GM19099 (cell line): ENCODE data around the gene ZNF423.

ENCODE experiments used
- POLR2A ChIP-seq: IDR thresholded peaks from 3 replicates; pipeline ENCODE4 v1.6.1; 2011; ENCODE audit warnings: low read depth; ENCODE audit not compliant: insufficient read length; ENCODE audit errors: extremely low read depth

Gene ZNF423

DNA sequence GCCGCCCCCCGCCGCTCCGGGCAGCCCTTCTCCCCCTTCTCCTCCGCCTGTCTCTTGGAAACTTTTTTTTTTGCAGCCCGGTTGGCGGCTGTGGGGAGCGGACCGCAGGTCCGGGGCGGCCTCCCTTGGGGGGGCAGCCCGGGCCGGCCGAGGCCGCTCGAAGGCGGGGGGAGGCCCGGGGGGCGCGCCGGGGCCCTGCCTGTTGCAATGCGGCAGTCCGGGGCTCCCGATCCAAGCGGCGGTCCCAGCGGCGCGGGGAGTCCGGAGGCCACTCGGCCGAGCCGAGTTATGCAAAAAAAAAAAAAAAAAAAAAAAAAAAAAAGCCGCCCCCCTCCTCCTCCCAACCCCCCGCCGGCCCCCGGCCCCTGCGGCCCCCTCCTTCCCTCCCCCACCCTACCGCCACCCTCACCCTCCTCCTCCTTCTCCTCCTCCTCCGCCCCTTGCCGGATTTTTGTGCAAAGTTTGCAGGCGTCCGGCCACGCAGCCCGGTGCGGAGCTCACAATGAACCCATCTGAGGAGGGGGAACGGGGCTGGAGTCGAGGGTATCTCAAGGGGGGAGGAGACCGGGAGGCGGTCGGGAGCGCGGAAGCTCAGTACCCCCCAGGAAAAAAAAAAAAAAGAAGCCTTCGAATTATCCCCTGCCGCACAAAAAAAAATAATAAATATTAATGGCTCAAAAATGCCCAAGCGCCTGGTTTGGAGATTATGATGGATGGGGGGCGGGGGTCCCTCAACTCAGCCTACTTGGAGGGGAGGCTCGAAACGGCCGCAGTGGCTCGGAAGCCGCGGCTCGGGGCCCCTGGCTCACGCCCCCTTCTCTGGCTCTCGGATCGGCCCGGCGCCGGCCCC, at the start of gene ZNF423:
ZNF423 (minus strand) TSS at position 291 of the 850 bp plus-strand sequence. CDS start 338 bp downstream, outside the sequence.
- no peak for TF ChIP-seq POLR2A

DNA sequence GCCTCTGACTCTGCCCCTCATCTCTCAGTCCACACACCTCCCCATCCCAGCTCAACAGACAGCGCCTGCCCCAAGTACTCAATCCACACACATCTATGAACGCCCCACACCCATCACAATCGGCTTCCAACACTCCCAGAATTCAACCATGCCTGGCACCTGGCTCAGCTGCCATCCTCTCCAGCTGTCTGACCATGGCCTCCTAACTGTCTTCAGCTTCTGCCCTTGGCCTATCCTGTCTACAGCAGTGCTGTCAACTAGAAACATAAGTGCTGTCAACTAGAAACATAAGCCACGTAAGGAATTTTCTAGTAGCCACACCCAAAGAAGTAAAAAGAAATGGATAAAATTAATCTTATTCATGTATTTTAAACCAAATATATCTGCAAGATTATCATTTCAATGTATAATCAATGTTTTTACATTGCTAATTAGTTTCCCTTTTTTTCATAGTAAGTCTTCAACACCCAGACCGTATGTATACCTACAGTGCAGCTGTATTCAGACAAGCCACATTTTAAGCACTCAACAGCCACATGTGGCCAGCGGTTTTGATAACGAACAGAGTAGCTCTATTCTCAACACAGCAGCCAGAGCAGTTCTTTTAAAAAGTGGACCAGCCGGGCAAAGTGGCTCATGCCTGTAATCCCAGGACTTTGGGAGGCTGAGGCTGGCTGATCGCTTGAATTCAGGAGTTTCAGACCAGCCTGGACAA, 48.6 kb upstream of the ZNF423 start:
- no peak for TF ChIP-seq POLR2A

DNA sequence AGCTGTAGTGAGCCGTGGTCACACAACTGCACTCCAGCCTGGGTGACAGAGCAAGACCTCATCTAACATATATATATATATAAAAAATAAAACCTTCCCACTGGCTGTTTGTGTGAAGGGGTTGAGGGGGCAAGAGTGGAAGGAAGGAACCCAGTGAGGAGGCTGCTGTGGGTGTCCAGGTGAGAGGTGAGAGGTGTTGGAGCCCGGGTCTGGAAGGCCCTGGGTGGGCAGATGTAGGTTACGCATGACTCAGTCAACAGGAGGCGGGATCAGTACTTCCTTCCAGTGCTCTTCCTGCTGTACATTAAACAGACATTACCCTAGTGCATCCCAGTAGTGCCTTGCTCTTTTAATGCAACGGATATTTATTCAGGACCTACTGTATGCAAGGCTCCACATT, 47.0 kb upstream of the ZNF423 start:
- TF ChIP-seq POLR2A: no peak

DNA sequence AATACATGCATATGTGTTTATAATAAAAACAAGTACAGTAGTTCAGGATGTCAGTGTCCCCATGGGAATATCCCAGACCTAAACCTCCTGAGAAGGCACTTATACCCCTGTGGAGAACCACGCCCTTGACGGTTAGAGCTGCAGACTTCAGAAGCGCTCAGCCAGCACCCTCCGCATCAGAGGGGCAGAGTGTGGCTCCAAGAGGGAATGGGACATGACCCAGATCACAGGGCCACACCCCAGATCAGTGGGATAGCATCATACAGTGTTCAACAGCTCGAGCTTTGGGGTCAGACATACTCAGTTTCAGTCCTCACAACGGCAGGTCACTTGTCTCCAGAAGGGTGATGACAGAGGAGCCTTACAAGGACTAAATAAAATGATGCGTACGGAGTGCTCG, 45.8 kb upstream of the ZNF423 start:
- no peak for TF ChIP-seq POLR2A

DNA sequence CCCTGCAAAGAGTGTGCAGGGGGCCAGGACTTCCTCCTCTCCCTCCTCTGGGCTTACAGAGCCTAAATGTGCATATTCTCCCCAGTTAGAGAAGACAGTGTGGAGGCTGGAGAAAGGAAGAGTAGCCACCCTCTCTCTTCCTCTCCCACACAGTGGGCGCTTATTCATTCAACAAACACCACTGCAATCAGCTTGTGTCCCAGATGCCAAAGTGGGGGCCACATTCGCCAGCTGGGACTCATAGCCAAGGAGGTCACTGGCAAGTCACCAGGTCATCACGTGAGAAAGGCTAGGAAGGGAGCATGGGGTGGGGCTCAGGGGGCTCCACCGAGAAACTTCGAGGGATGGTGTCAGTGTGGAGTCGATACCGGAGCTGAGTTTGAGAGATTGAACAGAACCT, 45.0 kb upstream of the ZNF423 start:
- no peak for TF ChIP-seq POLR2A

DNA sequence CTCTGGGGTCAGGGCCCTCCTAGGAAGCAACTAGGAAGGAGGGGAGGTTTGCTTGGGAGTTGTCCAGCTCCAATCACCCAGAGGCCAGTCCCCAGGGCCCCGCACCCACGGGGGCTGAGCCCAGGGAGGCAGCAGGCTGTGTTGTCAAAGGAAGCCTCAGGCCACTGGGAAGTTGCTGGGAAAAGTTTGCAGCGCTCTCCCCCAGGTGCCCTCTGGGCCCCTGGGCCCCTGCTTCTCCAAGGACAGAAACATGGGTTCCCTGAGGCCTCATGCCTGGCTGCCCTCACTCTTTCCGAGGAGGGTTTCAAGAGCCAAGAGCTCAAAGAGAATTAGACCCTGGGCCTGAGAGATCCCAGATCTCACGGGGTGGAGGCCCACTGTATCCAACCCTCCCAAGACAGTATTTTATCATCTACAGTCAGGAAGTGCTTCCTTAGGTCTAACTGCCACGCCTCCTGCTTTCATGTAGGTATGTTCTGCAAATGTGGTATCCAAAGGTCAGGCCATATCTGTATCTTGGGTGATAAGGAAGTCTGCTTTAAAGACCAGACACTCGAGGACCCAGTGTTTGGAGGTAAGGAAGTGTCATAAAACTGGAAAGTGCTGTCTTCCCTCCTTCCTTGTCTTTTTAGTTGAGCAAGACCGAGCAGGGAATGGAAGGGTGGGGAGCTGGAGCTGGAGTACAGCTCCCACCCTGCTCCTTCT, 44.2 kb upstream of the ZNF423 start:
- TF ChIP-seq POLR2A: no peak

DNA sequence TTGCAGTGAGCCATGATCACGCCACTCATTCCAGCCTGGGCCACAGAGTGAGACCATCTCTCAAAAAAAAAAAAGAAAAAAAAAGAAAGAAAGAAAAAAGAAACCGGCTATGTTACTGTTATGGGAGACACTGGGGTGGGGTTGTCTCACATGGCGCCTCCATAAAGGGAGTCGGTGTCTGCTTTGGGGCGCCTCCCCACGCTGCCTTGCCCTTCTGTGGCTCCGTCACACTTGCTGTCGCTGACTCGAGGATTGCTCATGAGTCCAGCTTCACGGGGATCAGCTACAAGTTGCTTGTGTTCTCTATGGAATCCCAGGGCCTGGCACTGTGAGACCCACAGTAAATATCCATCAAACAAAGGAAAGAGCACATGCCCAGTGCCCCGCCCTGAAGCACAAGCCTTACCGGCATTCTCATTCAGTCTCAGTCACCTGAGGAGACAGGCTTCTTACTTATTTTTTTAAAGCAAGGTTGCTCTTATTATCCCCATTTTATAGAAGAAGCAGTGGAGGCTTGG, 40.6 kb upstream of the ZNF423 start:
- no peak for TF ChIP-seq POLR2A

DNA sequence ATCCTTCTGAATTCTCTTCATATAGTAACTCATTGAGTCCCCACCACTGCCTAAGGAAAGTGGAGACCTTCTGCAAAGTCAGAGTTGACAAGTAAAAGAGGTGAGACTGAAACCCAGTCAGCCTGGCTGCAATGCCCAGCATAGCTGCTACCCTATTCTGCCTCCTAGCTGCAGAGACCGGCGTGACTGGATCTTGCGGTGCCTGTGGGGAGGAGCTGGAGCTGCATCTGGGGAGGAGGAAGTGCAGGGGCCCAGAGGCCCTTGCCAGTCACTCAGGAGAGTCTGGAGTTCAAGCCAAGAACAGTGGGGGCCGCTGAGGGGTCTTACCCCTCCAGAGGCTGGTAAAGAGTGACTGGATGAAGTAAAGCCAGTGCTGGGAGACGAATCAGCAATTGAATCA, 35.0 kb upstream of the ZNF423 start:
- no peak for TF ChIP-seq POLR2A

DNA sequence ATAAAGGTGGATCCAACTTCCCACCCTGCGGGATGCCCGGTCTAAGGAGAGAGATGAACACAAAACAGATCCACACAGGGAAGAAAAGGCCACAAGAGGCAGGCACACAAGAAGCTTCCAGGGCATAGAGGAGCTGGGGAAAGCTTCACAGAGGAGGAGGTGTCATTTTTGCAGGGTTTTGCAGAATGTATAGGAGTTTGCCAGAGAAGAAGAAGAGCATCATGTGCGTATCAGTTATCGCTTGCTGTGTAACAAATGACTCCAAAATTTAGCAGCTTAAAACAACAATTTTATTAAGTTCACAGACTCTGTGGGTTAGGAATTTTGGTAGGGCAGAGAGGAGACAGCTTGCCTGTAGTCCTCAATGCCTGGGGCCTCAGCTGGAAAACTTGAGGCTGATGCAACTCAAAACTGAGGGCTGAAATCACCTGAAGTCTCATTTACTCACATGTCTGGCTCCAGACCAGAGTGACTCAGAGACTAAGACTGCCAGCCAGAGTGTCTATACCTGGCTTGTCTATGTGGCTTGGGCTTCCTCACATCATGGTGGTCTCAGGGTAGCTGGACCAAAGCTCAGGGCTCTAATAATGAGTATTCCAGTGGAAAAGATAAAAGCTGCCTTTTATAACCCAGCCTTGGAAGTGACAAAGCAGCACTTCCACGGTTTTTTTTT, 33.9 kb upstream of the ZNF423 start:
- no peak for TF ChIP-seq POLR2A

DNA sequence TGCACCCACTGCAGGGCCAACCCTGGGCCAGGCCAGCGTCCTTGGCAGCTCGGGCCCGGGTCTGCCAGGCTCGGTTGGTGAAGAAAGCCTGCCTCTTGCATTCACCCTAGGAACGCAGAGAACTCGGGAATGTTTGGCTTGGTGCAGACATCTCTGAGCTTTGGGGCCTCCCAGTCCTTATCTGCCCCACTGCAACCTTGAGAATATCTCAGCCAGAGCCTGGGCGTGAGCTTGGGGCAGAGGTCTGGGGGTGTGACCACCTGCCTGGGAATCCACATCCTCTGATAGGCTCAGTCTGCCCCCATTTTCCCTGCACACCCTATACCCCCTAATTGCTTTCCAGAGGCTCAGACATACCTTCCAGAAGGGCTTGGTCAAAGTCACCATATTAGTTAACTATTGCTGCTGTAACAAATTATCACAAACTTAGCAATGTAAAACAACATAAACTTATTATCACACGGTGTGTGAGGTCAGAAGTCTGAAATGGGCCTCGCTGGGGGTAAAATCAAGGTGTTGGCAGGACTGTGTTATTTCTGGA, 30.7 kb upstream of the ZNF423 start:
- no peak for TF ChIP-seq POLR2A

DNA sequence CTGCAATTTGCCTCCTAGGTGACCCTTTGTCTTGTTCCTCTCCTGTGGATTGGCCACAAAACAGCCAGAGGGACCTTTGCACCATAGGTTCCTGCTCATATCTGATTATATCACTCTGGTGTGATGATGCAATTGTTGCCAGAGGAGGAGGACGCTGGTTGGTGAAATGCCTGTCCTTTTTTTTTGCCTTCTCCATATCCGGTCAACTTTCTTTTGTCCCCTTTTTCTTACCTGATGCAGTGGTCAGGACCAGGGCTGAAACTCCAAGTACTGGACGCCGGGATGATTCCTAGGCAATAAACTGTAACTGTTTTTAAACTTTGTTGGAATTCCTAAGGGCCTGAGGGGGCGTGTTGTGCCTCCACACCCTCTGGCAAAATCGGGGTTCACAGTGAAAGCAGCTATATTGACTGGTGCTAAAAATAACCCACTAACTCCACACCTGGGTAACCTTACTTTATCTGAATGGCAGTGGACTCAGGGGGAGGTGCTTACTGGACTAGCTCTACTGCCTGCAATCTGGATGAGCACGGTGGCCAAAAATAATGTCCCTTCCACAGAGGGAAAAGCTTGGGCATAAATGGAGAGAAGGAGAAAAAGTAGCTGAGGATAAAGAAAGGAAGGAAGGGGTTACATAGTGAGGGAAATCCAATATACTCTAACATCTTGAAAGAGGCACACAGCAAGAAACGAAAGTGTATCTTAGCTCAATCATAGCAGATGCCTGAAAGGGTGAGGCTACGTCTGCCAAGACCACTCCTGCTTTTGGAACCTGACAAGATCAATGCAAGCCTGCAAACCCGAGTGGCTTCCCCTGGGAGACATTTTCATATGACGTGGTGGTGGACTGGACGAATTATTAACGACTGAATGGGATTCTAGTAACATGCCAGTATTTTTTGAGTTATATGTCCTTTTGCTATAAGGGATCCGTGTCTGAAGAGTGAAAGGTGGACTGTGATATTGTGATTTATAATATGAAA, 28.4 kb upstream of the ZNF423 start:
- no peak for TF ChIP-seq POLR2A

DNA sequence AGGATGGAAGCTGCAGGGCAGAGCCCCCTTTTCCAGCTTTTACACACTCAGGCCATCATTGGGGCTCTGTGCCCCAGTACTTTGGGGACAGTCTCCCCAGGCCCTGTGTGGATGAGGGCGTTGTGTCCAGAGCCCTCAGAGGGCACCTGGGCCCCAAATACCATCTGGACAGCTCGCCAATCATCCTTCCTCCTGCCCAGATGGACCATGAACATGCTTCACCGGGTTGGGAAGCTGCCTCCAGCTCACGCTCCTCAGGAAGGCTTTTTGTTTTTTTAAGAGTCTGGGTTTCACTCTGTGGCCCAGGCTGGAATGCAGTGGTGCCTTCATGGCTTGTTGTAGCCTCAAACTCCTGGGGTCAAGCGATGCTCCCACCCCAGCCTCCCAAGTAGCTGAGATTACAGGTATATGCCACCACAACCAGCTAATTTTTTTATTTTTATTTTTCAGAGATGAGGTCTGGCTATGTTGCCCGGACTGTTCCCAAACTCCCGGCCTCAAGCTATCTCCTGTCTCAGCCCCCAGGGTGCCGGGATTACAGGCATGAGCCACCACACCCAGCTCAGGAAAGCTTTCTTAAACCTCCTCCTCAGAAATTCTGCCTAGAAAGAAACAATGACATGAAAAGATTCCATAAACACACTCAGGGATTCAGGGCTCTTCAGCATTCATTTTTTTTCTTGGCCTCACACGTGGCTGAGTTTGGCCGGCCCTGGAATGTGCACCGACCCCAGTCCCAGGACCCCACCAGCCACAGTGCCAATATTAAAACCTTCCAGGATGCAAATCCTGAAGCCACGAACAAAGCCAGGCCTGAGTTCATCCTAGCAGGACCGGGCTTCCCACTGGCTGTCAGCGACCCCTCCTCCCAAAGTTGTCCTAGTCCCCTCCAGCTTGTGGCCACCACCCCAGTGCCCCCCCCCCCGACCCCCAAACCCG, 27.4 kb upstream of the ZNF423 start:
- TF ChIP-seq POLR2A: no peak

DNA sequence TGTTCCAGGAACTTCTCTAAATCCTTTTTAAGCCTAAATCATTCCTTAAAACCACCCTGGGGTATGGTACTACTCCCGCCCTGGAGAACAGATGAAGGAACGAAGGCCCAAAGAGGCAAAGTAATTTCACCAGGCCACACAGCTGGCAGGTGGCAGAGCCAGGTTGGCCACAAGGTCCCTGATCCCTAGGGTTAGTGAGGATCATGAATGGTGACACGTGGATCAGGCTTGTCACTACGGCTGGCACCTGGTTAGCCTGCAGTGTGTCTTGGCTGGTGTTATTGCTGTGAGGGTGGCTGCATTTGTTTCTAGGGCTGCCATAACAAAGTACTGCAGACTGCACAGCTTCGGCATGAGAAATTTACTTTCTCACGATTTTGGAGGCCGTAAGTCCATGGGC, 26.0 kb upstream of the ZNF423 start:
- TF ChIP-seq POLR2A: no peak

DNA sequence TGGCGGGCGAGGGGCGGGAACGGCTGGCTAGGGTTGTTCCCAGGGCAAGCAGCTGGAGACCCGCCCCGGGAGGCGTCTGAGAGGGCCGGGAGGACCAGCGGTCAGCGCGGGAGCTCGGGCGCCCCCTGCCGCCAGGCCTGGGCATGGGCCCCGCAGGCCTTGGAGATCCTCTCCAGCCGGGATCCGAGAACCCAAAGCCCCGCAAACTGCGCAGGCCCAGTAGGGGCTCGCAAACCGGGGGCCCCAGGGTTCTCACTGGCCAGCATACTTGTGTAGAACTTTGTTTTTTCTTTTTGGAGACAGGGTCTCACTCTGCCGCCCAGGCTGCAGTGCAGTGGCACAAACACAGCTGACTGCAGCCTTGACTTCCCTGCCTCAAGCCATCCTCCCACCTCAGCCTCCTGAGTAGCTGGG, 20.8 kb upstream of the ZNF423 start:
- TF ChIP-seq POLR2A: no peak
